GM12878 (cell line): ENCODE data around the gene LAD1. TPM values are rescaled to one million over a fixed set of nuclear protein-coding genes. Genes with fewer than 3 reads are reported as not detected.

Experiments used
- ATAC-seq: fragments of 200-7000 bp; cut with Tn5 transposase; 3 replicates; pipeline ENCODE4 v1.9.1; 2020; ENCODE audit warnings: mild to moderate bottlenecking, moderate library complexity
- BruUV-seq: library from RNA; stranded (reverse); fragments of 400-500 nt; replicated peaks from 2 replicates; lab custom pipeline; 2021; lab: Mats Ljungman, UMichigan
- CTCF ChIA-PET: fragments of 300-600 bp; sonication (Branson Sonifier 250); formaldehyde crosslinking; extraction: SDS; loops from one replicate; lab custom pipeline; 2021; ENCODE audit warnings: inconsistent platforms; lab: Yijun Ruan, JAX
- POLR2A ChIA-PET: fragments of 350-600 bp; formaldehyde crosslinking; extraction: SDS; loops from one replicate; lab custom pipeline; 2021; ENCODE audit warnings: inconsistent platforms; lab: Charles Lee
- RAD21 ChIA-PET: fragments of 300-600 bp; sonication (Branson Sonifier 250); formaldehyde crosslinking; loops from one replicate; lab custom pipeline; 2023; ENCODE audit warnings: antibody characterized with exemption; ENCODE audit not compliant: unreplicated experiment; lab: Charles Lee
- SMC1A ChIA-PET: fragments of 300-600 bp; sonication (Branson Sonifier 250); formaldehyde crosslinking; loops from one replicate; lab custom pipeline; 2023; ENCODE audit not compliant: unreplicated experiment, uncharacterized antibody; lab: Charles Lee
- DNase-seq: peaks from one replicate; pipeline ENCODE4 v3.0.0-alpha.2; 2011; ENCODE audit warnings: low read depth, low spot score
- FAIRE-seq: peaks from 3 replicates; lab custom pipeline; 2011; peaks lifted over from hg19 to GRCh38; lab: Jason Lieb, UNC
- H2AFZ ChIP-seq: 2 replicates; pipeline ENCODE4 v1.6.0; 2011; ENCODE audit warnings: low read depth, low read length, control low read depth; ENCODE audit not compliant: control insufficient read depth
- H3K27ac ChIP-seq: 2 replicates; pipeline ENCODE4 v1.5.1; 2011; ENCODE audit warnings: control low read depth; ENCODE audit not compliant: control insufficient read depth, insufficient read depth
- H3K27me3 ChIP-seq, 2 experiments: replicated peaks in 1 of 2; 2 replicates each; pipeline versions ENCODE4 v1.6.0 to v1.6.1; 2011; ENCODE audit warnings: low read length in 1 of 2; ENCODE audit not compliant: control insufficient read depth in 2 of 2, insufficient read depth in 2 of 2
- H3K36me3 ChIP-seq, 2 experiments: 2 replicates each; pipeline ENCODE4 v1.5.1; 2011; ENCODE audit warnings: low read length in 1 of 2; ENCODE audit not compliant: control insufficient read depth in 2 of 2, insufficient read depth in 2 of 2
- H3K4me1 ChIP-seq: 2 replicates; pipeline ENCODE4 v1.6.1; 2011; ENCODE audit warnings: mild to moderate bottlenecking, low read length, moderate library complexity, mixed read lengths; ENCODE audit not compliant: control insufficient read depth, insufficient read depth
- H3K4me2 ChIP-seq: 2 replicates; pipeline ENCODE4 v1.6.0; 2011; ENCODE audit warnings: control low read depth; ENCODE audit not compliant: control insufficient read depth, insufficient read depth
- H3K4me3 ChIP-seq: fragments of 200-600 bp; sonication (generic); 2 replicates; pipeline ENCODE4 v1.5.1; 2016
- H3K79me2 ChIP-seq: 2 replicates; pipeline ENCODE4 v1.6.0; 2011; ENCODE audit warnings: low read length; ENCODE audit not compliant: control insufficient read depth, insufficient read depth
- H3K9ac ChIP-seq: 2 replicates; pipeline ENCODE4 v1.8.0; 2011; ENCODE audit warnings: low read length, control low read depth, mixed read lengths; ENCODE audit not compliant: control insufficient read depth, insufficient read depth
- H3K9me3 ChIP-seq: replicated peaks from 3 replicates; pipeline ENCODE4 v1.5.1; 2011; ENCODE audit warnings: mild to moderate bottlenecking, low read length; ENCODE audit not compliant: control insufficient read depth, insufficient read depth
- H4K20me1 ChIP-seq: 2 replicates; pipeline ENCODE4 v1.6.0; 2011; ENCODE audit not compliant: control insufficient read depth, insufficient read depth
- BACH1 ChIP-seq: fragments of 450-650 bp; IDR thresholded peaks from 2 replicates; pipeline ENCODE4 v1.6.1; 2017; ENCODE audit warnings: mild to moderate bottlenecking, borderline replicate concordance
- CBFB ChIP-seq: IDR thresholded peaks from 2 replicates; pipeline ENCODE4 v1.6.1; 2016; ENCODE audit warnings: antibody characterized with exemption, low read depth
- CBX5 ChIP-seq: sonication (generic); IDR thresholded peaks from 2 replicates; pipeline ENCODE4 v1.6.1; 2016; ENCODE audit warnings: low read depth, moderate library complexity, mild to moderate bottlenecking, inconsistent platforms
- CHD4 ChIP-seq: fragments of 200-600 bp; sonication (generic); IDR thresholded peaks from 2 replicates; pipeline ENCODE4 v1.6.1; 2016; ENCODE audit warnings: mild to moderate bottlenecking
- FOS ChIP-seq: IDR thresholded peaks from 3 replicates; pipeline ENCODE4 v1.6.1; 2011; ENCODE audit warnings: borderline replicate concordance; ENCODE audit not compliant: insufficient read length; ENCODE audit errors: extremely low read depth
- FOXK2 ChIP-seq: fragments of 450-650 bp; IDR thresholded peaks from 2 replicates; pipeline ENCODE4 v1.6.1; 2017; ENCODE audit warnings: mild to moderate bottlenecking, moderate library complexity
- IKZF2 ChIP-seq, 2 experiments: fragments of 450-650 bp; IDR thresholded peaks; 2 replicates each; pipeline ENCODE4 v1.6.1; 2017; ENCODE audit warnings: mild to moderate bottlenecking in 2 of 2, moderate library complexity in 2 of 2
- IRF4 ChIP-seq: IDR thresholded peaks from 2 replicates; pipeline ENCODE4 v1.6.1; 2011; ENCODE audit warnings: low read depth, low read length
- IRF5 ChIP-seq: fragments of 450-650 bp; IDR thresholded peaks from 2 replicates; pipeline ENCODE4 v1.6.1; 2017; ENCODE audit warnings: borderline replicate concordance
- KDM1A ChIP-seq: fragments of 200-600 bp; sonication (generic); IDR thresholded peaks from 2 replicates; pipeline ENCODE4 v1.6.1; 2016; ENCODE audit warnings: borderline replicate concordance
- NFYB ChIP-seq: IDR thresholded peaks from 2 replicates; pipeline ENCODE4 v1.6.1; 2011; ENCODE audit warnings: low read depth, mild to moderate bottlenecking, low read length, improper control_type of control experiment, moderate library complexity; ENCODE audit not compliant: insufficient read depth
- RELB ChIP-seq: fragments of 450-650 bp; IDR thresholded peaks from 2 replicates; pipeline ENCODE4 v1.6.1; 2017; ENCODE audit warnings: low read depth, mild to moderate bottlenecking, moderate library complexity
- SMC3 ChIP-seq: IDR thresholded peaks from 2 replicates; pipeline ENCODE4 v1.6.1; 2011; ENCODE audit warnings: low read length, improper control_type of control experiment, borderline replicate concordance
- TCF7 ChIP-seq: IDR thresholded peaks from 2 replicates; pipeline ENCODE4 v1.6.1; 2014; ENCODE audit warnings: antibody characterized with exemption, borderline replicate concordance
- USF2 ChIP-seq: IDR thresholded peaks from 2 replicates; pipeline ENCODE4 v1.6.1; 2011; ENCODE audit warnings: low read depth, low read length, improper control_type of control experiment, borderline replicate concordance
- ZBTB33 ChIP-seq: fragments of 450-650 bp; IDR thresholded peaks from 2 replicates; pipeline ENCODE4 v1.6.1; 2017; ENCODE audit warnings: mild to moderate bottlenecking
- ZSCAN29 ChIP-seq: fragments of 450-650 bp; IDR thresholded peaks from 2 replicates; pipeline ENCODE4 v1.6.1; 2017; ENCODE audit warnings: mild to moderate bottlenecking, moderate library complexity
- whole genome bisulfite sequencing: methylation state at CpG from one replicate; pipeline ENCODE4 v1.1.6; 2016; ENCODE audit warnings: low lambda C conversion rate; ENCODE audit not compliant: insufficient replicate concordance, insufficient coverage; ENCODE audit errors: missing lambda C conversion rate; 5-methylcytosine and 5-hydroxymethylcytosine counted together
- in situ Hi-C: fragments of 300-500 bp; cut with MboI; formaldehyde crosslinking; loops from 9 replicates; pipeline ENCODE4 v1.14.3; 2018; ENCODE audit warnings: mixed read lengths
- intact Hi-C: fragments of 100-400 bp; cut with micrococcal nuclease; formaldehyde crosslinking; loops from one replicate; pipeline ENCODE4 v1.14.2; 2022; ENCODE audit not compliant: unreplicated experiment
- polyA plus RNA-seq, 11 experiments: library from polyadenylated mRNA; depleted of rRNA in 4 of 11; unstranded in 6 of 11; stranded (reverse) in 5 of 11; fragments of >200 nt; fragmentation: Nextera tagmentation in 4 of 11; fragmentation: Illumina TruSeq in 1 of 11; extraction: Ambion mirVana in 4 of 11; extraction: Trizol in 1 of 11; gene quantifications; 1 replicate in 1 of 11; 2 replicates in 10 of 11; pipeline versions ENCODE4 v1.2.1 to v1.2.3, GENCODE V29; 2011 to 2016; ENCODE audit warnings: inconsistent platforms in 2 of 11, missing spikeins in 2 of 11, low read depth in 1 of 11
- total RNA-seq, 4 experiments: library from RNA; depleted of rRNA in 3 of 4; stranded (reverse); fragments of >200 nt in 3 of 4; fragmentation: Illumina TruSeq in 1 of 4; extraction: Trizol in 1 of 4; gene quantifications; 2 replicates each; pipeline versions ENCODE4 v1.2.1 to v1.2.3, GENCODE V29; 2013 to 2021

LAD1 gene
- total and polyA plus RNA-seq, 10 of the 15 experiments (the other 5 are each of a cell fraction or from before 2014, with no cell fraction given), result 0.05 to 0.48 (median 0.32) TPM; not detected in 3

GRCh38 chr1:201422026-201422425 lies 22.9 kb upstream of the LAD1 start (continued):
- no peak for TF ChIP-seq IRF5
- TF ChIP-seq FOS, result no peak
- no peak for TF ChIP-seq IKZF2 (IDR thresholded peaks at IDR 0.05)
- no peak for TF ChIP-seq SMC3
- no peak for TF ChIP-seq FOXK2
- TF ChIP-seq TCF7, result no peak
- TF ChIP-seq CHD4, result no peak
- no peak for TF ChIP-seq ZBTB33

GRCh38 chr1:201421041-201421440 lies 21.9 kb upstream of the LAD1 start:
- SMC1A ChIA-PET, result interaction anchor here (1.0 to 3.0 kb wide), 6 partner anchors 10 to 35 kb away, joined by 3 to 16 read pairs (median 6); no protein-coding TSS in a partner anchor
- in situ Hi-C loops, result no loop called here
- RAD21 ChIA-PET, result interaction anchor here (2.5 to 3.0 kb wide), 3 partner anchors 15 to 35 kb away, joined by 7 to 17 read pairs (median 10); no protein-coding TSS in a partner anchor
- Histone ChIP-seq H2AFZ (no peak overlapping the region), H3K4me1 (peaks cover 9% of the 10 kb centered on the region), H3K27ac (no peak overlapping the region), H3K9me3 (no peaks in the 10 kb centered on the region; the same call in 2 of the 3 replicates), H3K4me2 (no peak overlapping the region), H3K36me3 (no peaks in the 10 kb centered on the region), H3K27me3 (no peaks in the 10 kb centered on the region; a peak in 2 of 4 replicates), H3K9ac (no peak overlapping the region), H3K79me2 (no peaks in the 10 kb centered on the region), H3K4me3 (no peak overlapping the region), H4K20me1 (no peaks in the 10 kb centered on the region)
- WGBS, result 44% methylated on average over 8 of the region's 8 CpGs
- intact Hi-C loops, result no loop called here
- ATAC-seq (no peak; the same call in 2 of the 3 replicates), FAIRE-seq (no peak), DNase-seq (no peak)
- BruUV-seq, result no TSS peak
- POLR2A ChIA-PET, result interaction anchor here (0.5 to 1.3 kb wide), 3 partner anchors 17 to 36 kb away, joined by 3 to 4 read pairs (median 3); no protein-coding TSS in a partner anchor
- CTCF ChIA-PET, result interaction anchor here (0.6 to 5.0 kb wide), 10 partner anchors 10 to 1107 kb away, joined by 3 to 25 read pairs (median 6); no protein-coding TSS in a partner anchor
- TF ChIP-seq IRF4 (no peak), CBFB (no peak), BACH1 (no peak), KDM1A (no peak), CBX5 (no peak), NFYB (no peak), USF2 (no peak), ZSCAN29 (no peak), RELB (no peak)
